ENCODE results near the gene ZNHIT2. TPM values are rescaled to one million over a fixed set of nuclear protein-coding genes. Genes with fewer than 3 reads are reported as not detected.
A peak's percentile ranks its signal among the peaks of the same experiment; 100 is the strongest.

The ZNHIT2 gene
- polyA plus RNA-seq, 3 donors from 2014 or later, result 15.5 to 25.8 (median 23.9) TPM

- Mint-ChIP-seq H3K9me3 (no peaks in the 10 kb centered on the region), H3K4me3 (no peak overlapping the region), H3K27me3 (ENCODE audit: low read depth in 3 of 3) (peaks cover 0 to 7% (median 5%) of the 10 kb centered on the region in 3 donors), H3K4me1 (peaks cover 5 to 6% of the 10 kb centered on the region in 2 donors), H3K27ac (peak overlapping the region in 4 of 6 donors; percentile 12 to 69 (median 58)), H3K36me3 (no peaks in the 10 kb centered on the region)
- DNase-seq, result peak; percentile 20 to 36 (median 30)
Measured at GRCh38 chr11:65078151-65078550, 39.4 kb downstream of the ZNHIT2 start.

GRCh38 chr11:65077451-65077850 is 40.0 kb downstream of the ZNHIT2 start:
- Mint-ChIP-seq H3K27ac (no peak overlapping the region), H3K4me3 (no peak overlapping the region), H3K36me3 (no peaks in the 10 kb centered on the region), H3K9me3 (no peaks in the 10 kb centered on the region), H3K27me3 (ENCODE audit: low read depth in 3 of 3) (peaks cover 0 to 7% (median 3%) of the 10 kb centered on the region in 3 donors), H3K4me1 (peaks cover 0 to 2% of the 10 kb centered on the region in 2 donors)
- no peak for DNase-seq

- no peaks in the 10 kb centered on the region for H3K36me3 Mint-ChIP-seq
- H3K4me1 Mint-ChIP-seq, result no peaks in the 10 kb centered on the region
- H3K27ac Mint-ChIP-seq, result no peak overlapping the region
- DNase-seq, result no peak
- H3K9me3 Mint-ChIP-seq, result no peaks in the 10 kb centered on the region
- H3K4me3 Mint-ChIP-seq, result no peak overlapping the region
- H3K27me3 Mint-ChIP-seq (ENCODE audit: low read depth in 3 of 3), result peaks cover 0 to 5% (median under 1%) of the 10 kb centered on the region in 3 donors
Measured at GRCh38 chr11:65072631-65072966, 44.9 kb downstream of the ZNHIT2 start.

GRCh38 chr11:65071907-65072630 is 45.4 kb downstream of the ZNHIT2 start:
- Mint-ChIP-seq H3K4me1 (no peaks in the 10 kb centered on the region), H3K27ac (no peak overlapping the region), H3K4me3 (no peak overlapping the region), H3K9me3 (no peaks in the 10 kb centered on the region), H3K36me3 (no peaks in the 10 kb centered on the region), H3K27me3 (ENCODE audit: low read depth in 3 of 3) (peaks cover 0 to 2% (median 0%) of the 10 kb centered on the region in 3 donors)
- DNase-seq, result no peak

GRCh38 chr11:65069217-65069616 is 48.3 kb downstream of the ZNHIT2 start:
- no peaks in the 10 kb centered on the region for H3K36me3 Mint-ChIP-seq
- no peak overlapping the region for H3K4me3 Mint-ChIP-seq
- H3K9me3 Mint-ChIP-seq, result no peaks in the 10 kb centered on the region
- no peaks in the 10 kb centered on the region for H3K27me3 Mint-ChIP-seq (ENCODE audit: low read depth in 3 of 3)
- no peak overlapping the region for H3K27ac Mint-ChIP-seq
- H3K4me1 Mint-ChIP-seq, result no peaks in the 10 kb centered on the region
- DNase-seq, result no peak

GRCh38 chr11:65067446-65067845 is 50.1 kb downstream of the ZNHIT2 start:
- no peak overlapping the region for H3K4me3 Mint-ChIP-seq
- H3K27ac Mint-ChIP-seq, result no peak overlapping the region
- no peaks in the 10 kb centered on the region for H3K4me1 Mint-ChIP-seq
- H3K36me3 Mint-ChIP-seq, result no peaks in the 10 kb centered on the region
- DNase-seq, result no peak
- H3K9me3 Mint-ChIP-seq, result no peaks in the 10 kb centered on the region
- peaks cover 0 to 2% (median 0%) of the 10 kb centered on the region in 3 donors for H3K27me3 Mint-ChIP-seq (ENCODE audit: low read depth in 3 of 3)

GRCh38 chr11:65066805-65067291 is 50.7 kb downstream of the ZNHIT2 start:
- Mint-ChIP-seq H3K9me3 (no peaks in the 10 kb centered on the region), H3K4me3 (no peak overlapping the region), H3K27ac (no peak overlapping the region), H3K4me1 (no peaks in the 10 kb centered on the region), H3K27me3 (ENCODE audit: low read depth in 3 of 3) (peaks cover 0 to 2% (median 0%) of the 10 kb centered on the region in 3 donors), H3K36me3 (no peaks in the 10 kb centered on the region)
- DNase-seq, result no peak

Other genes starting within 250 kb of the ZNHIT2 start
- gene EHD1, start 239.1 kb downstream of the ZNHIT2 start, polyA plus RNA-seq, result 100 to 1,000 TPM; 136 to 247 (median 160) TPM
- 10 to 100 TPM in 1 of 3 donors, 1 to 10 TPM in 2; 3.7 to 10.0 (median 6.7) TPM for gene ATG2A, start 200.5 kb downstream of the ZNHIT2 start, polyA plus RNA-seq
- gene PPP2R5B, start 193.0 kb downstream of the ZNHIT2 start, polyA plus RNA-seq, result 10 to 100 TPM in 2 of 3 donors, 1 to 10 TPM in 1; 7.8 to 14.6 (median 14.0) TPM
- gene GPHA2, start 181.8 kb downstream of the ZNHIT2 start, polyA plus RNA-seq, result not detected
- not detected for gene MAJIN, start 145.6 kb downstream of the ZNHIT2 start, polyA plus RNA-seq
- gene BATF2, start 120.7 kb downstream of the ZNHIT2 start, polyA plus RNA-seq, result not detected
- gene ARL2, start 103.5 kb downstream of the ZNHIT2 start, polyA plus RNA-seq, result 100 to 1,000 TPM in 1 of 3 donors, 10 to 100 TPM in 2; 79.1 to 101 (median 80.1) TPM
- gene SNX15, start 90.3 kb downstream of the ZNHIT2 start, polyA plus RNA-seq, result 10 to 100 TPM; 14.5 to 20.6 (median 19.9) TPM
- gene SAC3D1, start 76.5 kb downstream of the ZNHIT2 start, polyA plus RNA-seq, result 10 to 100 TPM in 1 of 3 donors, 1 to 10 TPM in 2; 3.8 to 11.7 (median 9.2) TPM
- 100 to 1,000 TPM in 1 of 3 donors, 10 to 100 TPM in 2; 64.4 to 103 (median 88.7) TPM for gene NAALADL1, start 59.1 kb downstream of the ZNHIT2 start, polyA plus RNA-seq
- 1 to 10 TPM; 1.8 to 2.9 (median 2.4) TPM for gene CDCA5, start 33.7 kb downstream of the ZNHIT2 start, polyA plus RNA-seq
- gene ZFPL1, start 33.5 kb downstream of the ZNHIT2 start, polyA plus RNA-seq, result 10 to 100 TPM; 28.3 to 31.2 (median 29.8) TPM
- 100 to 1,000 TPM in 1 of 3 donors, 10 to 100 TPM in 2; 70.3 to 102 (median 87.7) TPM for gene VPS51, start 21.5 kb downstream of the ZNHIT2 start, polyA plus RNA-seq
- gene TM7SF2, start 5.8 kb downstream of the ZNHIT2 start, polyA plus RNA-seq, result 10 to 100 TPM; 12.8 to 16.8 (median 15.4) TPM
- gene FAU, start 4.4 kb upstream of the ZNHIT2 start, polyA plus RNA-seq, result 1,000 to 10,000 TPM in 1 of 3 donors, 100 to 1,000 TPM in 2; 576 to 1,241 (median 681) TPM
- gene MRPL49, start 4.6 kb upstream of the ZNHIT2 start, polyA plus RNA-seq, result 100 to 1,000 TPM in 2 of 3 donors, 10 to 100 TPM in 1; 98.3 to 113 (median 105) TPM
- gene SYVN1, start 16.8 kb upstream of the ZNHIT2 start, polyA plus RNA-seq, result 10 to 100 TPM in 1 of 3 donors, 1 to 10 TPM in 2; 2.3 to 21.8 (median 7.7) TPM
- gene SPDYC, start 52.5 kb upstream of the ZNHIT2 start, polyA plus RNA-seq, result not detected
- gene CAPN1, start 64.2 kb upstream of the ZNHIT2 start, polyA plus RNA-seq, result 100 to 1,000 TPM; 124 to 155 (median 148) TPM
- gene POLA2, start 144.3 kb upstream of the ZNHIT2 start, polyA plus RNA-seq, result 10 to 100 TPM; 10.1 to 11.8 (median 11.8) TPM
- gene CDC42EP2, start 197.2 kb upstream of the ZNHIT2 start, polyA plus RNA-seq, result not detected
- gene DPF2, start 216.2 kb upstream of the ZNHIT2 start, polyA plus RNA-seq, result 10 to 100 TPM; 44.9 to 63.5 (median 53.9) TPM
- gene TIGD3, start 237.1 kb upstream of the ZNHIT2 start, polyA plus RNA-seq, result 1 to 10 TPM in 1 of 3 donors, under 1 TPM in 2; 0.90 to 1.2 (median 0.90) TPM

Data from immature natural killer cell (primary cell).